ENCODE data around the gene RDX. TPM values are rescaled to one million over a fixed set of nuclear protein-coding genes. Genes with fewer than 3 reads are reported as not detected.

Gene RDX
- total and polyA plus RNA-seq, 2 experiments from 2014 or later = 45.2 to 226 TPM

DNA sequence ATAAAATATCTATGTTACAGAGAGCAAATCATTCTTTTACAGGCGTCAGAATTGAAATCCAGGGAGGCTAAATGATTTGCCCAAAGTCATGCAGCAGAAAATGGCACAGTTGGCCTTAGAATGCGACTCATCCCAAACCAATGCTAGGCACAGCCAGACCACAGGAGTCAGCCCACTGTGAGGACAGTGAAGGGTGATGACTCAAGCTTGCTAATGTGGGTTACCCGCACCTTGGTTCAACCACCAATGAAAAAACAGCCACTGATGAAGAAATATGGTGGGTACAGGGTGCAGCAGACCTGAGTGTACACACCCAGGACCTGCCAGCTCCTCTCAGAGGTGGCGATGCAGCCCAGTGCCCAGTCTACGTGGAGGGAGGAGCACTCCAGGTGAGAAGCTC, 113.5 kb downstream of the RDX start:
- Histone ChIP-seq H3F3A (replicated peaks; ENCODE audit: low read depth) (no peaks in the 10 kb centered on the region), H4K20me1 (replicated peaks; ENCODE audit: insufficient read depth) (no peaks in the 10 kb centered on the region), H3K9me2 (ENCODE audit: insufficient read depth) (peaks cover 5% of the 10 kb centered on the region; the same call in 1 of the 2 replicates), H3K4me1 (ENCODE audit: insufficient read depth) (peaks cover 18% of the 10 kb centered on the region), H3K4me2 (no peak overlapping the region), H3K27ac (ENCODE audit: low read depth) (no peak overlapping the region), H3K27me3 (ENCODE audit: insufficient read depth) (no peaks in the 10 kb centered on the region), H3K79me2 (replicated peaks; ENCODE audit: insufficient read depth) (no peaks in the 10 kb centered on the region), H3K4me3 (no peak overlapping the region), H2AFZ (no peak overlapping the region), H3K36me3 (ENCODE audit: insufficient read depth) (no peaks in the 10 kb centered on the region)
- peaks cover 27% of the 10 kb centered on the region for H3K4me1 Mint-ChIP-seq
- peaks cover 18% of the 10 kb centered on the region for H3K27me3 Mint-ChIP-seq (ENCODE audit: insufficient read depth, low read depth, poor library complexity)
- ATAC-seq (no peak), DNase-seq (ENCODE audit: low spot score) (no peak)
- no peak overlapping the region for H3K27ac Mint-ChIP-seq
- no peak overlapping the region for H3K4me3 Mint-ChIP-seq
- H3K36me3 Mint-ChIP-seq (ENCODE audit: low read depth) = no peaks in the 10 kb centered on the region
- TF ChIP-seq POLR2AphosphoS5 (IDR thresholded peaks at IDR 0.05; ENCODE audit: low read depth) (no peak), ZNF114 (CRISPR knock-in tag; IDR thresholded peaks at IDR 0.05) (no peak), JUNB (IDR thresholded peaks at IDR 0.05; ENCODE audit: unreplicated experiment) (no peak), REST (IDR thresholded peaks at IDR 0.05; ENCODE audit: unreplicated experiment) (no peak), CTCF (conservative IDR thresholded peaks at IDR 0.05; ENCODE audit: low read depth in 2 of 2) (no peak), ETS1 (IDR thresholded peaks at IDR 0.05) (no peak), STAT1 (IDR thresholded peaks at IDR 0.05; ENCODE audit: unreplicated experiment) (no peak), ZNF331 (CRISPR knock-in tag; IDR thresholded peaks at IDR 0.05; ENCODE audit: low read depth) (no peak), EZH2phosphoT487 (IDR thresholded peaks at IDR 0.05; ENCODE audit: unreplicated experiment) (no peak)
- TF ChIP-seq, protein P1, sequence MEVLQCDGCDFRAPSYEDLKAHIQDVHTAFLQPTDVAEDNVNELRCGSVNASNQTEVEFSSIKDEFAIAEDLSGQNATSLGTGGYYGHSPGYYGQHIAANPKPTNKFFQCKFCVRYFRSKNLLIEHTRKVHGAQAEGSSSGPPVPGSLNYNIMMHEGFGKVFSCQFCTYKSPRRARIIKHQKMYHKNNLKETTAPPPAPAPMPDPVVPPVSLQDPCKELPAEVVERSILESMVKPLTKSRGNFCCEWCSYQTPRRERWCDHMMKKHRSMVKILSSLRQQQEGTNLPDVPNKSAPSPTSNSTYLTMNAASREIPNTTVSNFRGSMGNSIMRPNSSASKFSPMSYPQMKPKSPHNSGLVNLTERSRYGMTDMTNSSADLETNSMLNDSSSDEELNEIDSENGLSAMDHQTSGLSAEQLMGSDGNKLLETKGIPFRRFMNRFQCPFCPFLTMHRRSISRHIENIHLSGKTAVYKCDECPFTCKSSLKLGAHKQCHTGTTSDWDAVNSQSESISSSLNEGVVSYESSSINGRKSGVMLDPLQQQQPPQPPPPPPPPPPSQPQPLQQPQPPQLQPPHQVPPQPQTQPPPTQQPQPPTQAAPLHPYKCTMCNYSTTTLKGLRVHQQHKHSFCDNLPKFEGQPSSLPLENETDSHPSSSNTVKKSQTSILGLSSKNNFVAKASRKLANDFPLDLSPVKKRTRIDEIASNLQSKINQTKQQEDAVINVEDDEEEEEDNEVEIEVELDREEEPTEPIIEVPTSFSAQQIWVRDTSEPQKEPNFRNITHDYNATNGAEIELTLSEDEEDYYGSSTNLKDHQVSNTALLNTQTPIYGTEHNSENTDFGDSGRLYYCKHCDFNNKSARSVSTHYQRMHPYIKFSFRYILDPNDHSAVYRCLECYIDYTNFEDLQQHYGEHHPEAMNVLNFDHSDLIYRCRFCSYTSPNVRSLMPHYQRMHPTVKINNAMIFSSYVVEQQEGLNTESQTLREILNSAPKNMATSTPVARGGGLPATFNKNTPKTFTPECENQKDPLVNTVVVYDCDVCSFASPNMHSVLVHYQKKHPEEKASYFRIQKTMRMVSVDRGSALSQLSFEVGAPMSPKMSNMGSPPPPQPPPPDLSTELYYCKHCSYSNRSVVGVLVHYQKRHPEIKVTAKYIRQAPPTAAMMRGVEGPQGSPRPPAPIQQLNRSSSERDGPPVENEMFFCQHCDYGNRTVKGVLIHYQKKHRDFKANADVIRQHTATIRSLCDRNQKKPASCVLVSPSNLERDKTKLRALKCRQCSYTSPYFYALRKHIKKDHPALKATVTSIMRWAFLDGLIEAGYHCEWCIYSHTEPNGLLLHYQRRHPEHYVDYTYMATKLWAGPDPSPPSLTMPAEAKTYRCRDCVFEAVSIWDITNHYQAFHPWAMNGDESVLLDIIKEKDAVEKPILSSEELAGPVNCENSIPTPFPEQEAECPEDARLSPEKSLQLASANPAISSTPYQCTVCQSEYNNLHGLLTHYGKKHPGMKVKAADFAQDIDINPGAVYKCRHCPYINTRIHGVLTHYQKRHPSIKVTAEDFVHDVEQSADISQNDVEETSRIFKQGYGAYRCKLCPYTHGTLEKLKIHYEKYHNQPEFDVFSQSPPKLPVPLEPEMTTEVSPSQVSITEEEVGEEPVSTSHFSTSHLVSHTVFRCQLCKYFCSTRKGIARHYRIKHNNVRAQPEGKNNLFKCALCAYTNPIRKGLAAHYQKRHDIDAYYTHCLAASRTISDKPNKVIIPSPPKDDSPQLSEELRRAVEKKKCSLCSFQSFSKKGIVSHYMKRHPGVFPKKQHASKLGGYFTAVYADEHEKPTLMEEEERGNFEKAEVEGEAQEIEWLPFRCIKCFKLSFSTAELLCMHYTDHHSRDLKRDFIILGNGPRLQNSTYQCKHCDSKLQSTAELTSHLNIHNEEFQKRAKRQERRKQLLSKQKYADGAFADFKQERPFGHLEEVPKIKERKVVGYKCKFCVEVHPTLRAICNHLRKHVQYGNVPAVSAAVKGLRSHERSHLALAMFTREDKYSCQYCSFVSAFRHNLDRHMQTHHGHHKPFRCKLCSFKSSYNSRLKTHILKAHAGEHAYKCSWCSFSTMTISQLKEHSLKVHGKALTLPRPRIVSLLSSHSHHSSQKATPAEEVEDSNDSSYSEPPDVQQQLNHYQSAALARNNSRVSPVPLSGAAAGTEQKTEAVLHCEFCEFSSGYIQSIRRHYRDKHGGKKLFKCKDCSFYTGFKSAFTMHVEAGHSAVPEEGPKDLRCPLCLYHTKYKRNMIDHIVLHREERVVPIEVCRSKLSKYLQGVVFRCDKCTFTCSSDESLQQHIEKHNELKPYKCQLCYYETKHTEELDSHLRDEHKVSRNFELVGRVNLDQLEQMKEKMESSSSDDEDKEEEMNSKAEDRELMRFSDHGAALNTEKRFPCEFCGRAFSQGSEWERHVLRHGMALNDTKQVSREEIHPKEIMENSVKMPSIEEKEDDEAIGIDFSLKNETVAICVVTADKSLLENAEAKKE (CRISPR knock-in tag; IDR thresholded peaks at IDR 0.05) = no peak
- H3K9me3 Mint-ChIP-seq = peaks cover 4% of the 10 kb centered on the region; the same call in 1 of the 3 replicates

All from GM23338 (cell line).